HG02970 (cell line): ENCODE data around the gene C18orf32.
"Not testable (repeated sequence)": the region's sequence is repeated elsewhere in the genome, so short reads cannot be mapped to it uniquely, and the experiment has no call there.

Experiments
- ATAC-seq: cut with Tn5 transposase; IDR thresholded peaks from one replicate; pipeline ENCODE4 v1.9.1; 2021; ENCODE audit warnings: mild to moderate bottlenecking, moderate library complexity, moderate number of reproducible peaks; ENCODE audit not compliant: unreplicated experiment, low FRiP score

The C18orf32 gene

DNA sequence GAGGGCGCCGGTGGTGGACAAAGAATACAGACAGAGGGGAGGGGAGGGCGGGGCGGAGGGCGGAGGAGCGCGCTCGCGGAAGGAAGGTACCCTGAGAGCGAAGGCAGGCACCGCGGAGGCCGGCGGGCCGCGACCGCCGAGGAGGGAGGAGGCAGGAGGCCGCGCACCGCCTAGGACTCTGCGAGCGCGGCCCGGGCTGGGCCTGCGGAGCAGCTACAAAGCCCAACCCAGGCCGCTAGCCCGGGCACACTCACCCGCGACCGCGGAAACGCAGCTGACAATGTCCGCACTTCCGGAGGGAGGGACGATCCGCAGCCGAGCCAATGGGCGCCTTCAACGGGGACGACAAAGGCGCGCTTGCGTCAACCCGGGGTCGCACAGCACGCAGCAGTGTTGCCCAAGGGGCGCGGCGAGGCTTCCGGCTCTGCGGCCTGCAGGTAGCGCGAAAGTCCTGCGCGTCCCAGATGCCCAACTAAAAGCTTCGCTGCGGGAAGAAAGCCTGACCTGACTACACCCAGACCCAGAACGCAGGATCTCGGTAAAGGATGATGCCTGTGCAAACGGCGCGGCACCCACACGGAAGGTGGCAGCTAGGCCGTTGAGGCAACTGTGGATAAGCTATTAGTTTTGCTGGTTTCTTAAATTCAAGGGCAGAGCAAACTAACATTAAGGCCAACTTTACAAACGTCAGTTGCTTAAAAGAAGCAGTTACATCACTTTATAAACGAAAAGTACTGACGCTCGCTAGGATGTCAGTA lies at the start of gene C18orf32:
TSS of gene C18orf32 (minus strand) at position 282 of the 758 bp plus-strand sequence. CDS start 3,486 bp downstream, outside the sequence.
- ATAC-seq: peak; percentile 92

GRCh38 chr18:49534846-49535601 lies 48.0 kb upstream of the C18orf32 start:
- no peak for ATAC-seq

GRCh38 chr18:49531678-49532153 lies 44.7 kb upstream of the C18orf32 start:
- no peak for ATAC-seq

DNA sequence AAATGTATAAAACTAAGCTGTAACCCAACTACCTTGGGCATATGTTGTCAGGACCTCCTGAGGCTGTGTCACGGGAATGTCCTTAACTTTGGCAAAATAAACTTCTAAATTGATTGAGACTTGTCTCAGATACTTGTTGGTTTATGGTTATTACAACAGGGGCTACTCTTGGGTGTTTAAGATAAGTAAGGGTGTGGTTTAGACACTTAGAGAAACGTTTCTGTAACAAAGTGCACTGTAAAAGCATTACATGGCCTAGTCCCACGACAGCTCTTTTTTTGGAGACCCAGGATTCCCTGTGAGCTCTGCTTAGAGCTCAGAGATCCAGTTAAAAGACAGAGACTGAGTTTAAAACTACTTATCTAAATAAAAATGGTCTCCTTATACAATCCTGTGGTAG lies 42.6 kb upstream of the C18orf32 start:
- ATAC-seq: no peak

- ATAC-seq: no peak
These were observed 40.7 kb upstream of the C18orf32 start for GRCh38 chr18:49527631-49528327.

DNA sequence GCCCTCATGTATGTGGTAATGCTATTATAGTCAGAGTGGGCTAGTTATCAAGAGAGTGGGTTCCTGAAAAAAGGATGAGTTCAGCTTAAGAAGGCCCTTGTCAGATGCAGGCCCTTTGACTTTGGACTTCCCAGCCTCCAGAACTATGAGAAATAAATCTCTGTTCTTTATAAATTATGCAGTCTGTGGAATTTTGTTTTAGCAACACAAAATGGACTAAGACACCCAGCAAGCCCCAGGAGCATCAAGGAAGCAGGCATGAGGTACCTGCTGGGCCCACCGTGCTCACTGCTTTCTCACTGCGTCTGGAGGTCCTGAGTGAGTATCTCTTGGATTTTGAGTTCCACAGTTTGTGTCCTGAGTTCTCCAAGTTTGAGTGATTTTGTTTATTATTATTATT lies 38.9 kb upstream of the C18orf32 start:
- no peak for ATAC-seq

DNA sequence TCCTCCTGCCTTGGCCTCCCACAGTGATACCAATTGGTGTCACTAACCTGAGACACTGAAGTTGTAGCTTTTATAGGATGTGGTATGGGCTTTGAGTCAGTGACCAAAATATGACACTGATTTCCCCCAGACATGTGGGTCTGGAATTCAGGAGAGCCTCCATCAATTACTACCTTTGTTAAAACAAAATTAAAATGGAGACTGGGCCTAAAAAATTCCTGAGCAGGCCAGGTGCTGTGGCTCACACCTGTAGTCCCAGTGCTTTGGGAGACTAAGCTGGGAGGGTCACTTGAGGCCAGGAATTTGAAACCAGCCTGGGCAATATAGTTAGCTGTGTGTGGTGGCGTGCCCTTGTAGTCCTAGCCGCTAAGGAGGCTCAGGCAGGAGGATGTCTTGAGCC lies 37.9 kb upstream of the C18orf32 start:
- no peak for ATAC-seq

GRCh38 chr18:49524349-49524748 lies 37.3 kb upstream of the C18orf32 start:
- ATAC-seq: no peak

DNA sequence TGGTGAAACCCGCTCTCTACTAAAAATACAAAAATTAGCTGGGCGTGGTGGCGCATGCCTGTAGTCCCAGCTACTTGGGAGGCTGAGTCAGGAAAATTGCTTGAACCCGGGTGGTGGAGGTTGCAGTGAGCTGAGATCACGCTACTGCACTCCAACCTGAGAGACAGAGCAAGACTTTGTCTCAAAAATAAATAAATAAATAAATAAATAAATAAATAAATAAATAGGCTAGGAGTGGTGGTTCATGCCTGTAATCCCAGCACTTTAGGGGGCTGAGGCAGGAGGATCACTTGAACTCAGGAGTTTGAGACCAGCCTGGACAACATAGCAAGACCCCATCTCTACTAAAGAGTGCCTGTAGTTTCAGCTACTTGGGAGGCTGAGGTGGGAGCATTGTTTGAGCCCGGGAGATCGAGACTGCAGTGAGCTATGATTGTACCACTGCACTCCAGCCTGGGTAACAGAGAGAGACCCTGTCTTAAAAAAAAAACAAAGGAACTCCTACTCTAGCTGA lies 36.6 kb upstream of the C18orf32 start:
- not testable (repeated sequence) for ATAC-seq

DNA sequence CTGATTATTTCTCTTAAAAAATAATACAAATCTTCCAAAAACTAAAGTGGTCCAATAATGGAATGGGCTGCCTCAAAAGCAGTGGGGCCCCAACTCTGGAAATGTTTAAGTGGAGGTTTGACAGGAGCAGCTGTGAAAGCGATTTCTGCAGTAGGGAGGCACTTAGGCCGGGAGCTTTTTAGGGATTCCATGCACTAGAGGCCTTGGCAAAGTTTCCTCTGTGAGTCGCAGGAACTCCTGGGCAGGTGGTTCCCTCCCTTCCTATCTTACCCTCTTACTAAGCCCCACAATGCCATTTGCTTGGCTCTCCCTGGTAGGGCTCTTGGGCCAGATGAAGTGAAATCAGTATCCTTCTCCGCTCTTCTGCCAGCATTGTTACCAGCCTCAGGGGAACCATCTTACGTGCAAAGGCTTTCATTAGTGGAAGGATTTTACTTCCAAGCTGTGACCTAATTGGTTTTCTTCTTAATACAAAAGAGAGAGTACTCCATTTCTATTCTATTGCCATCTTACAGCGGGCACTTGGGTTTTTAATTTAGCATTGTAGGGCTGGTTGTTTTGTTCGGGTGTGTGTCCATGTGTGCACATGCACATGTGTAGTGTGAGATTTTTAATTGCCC lies 34.3 kb upstream of the C18orf32 start:
- no peak for ATAC-seq

DNA sequence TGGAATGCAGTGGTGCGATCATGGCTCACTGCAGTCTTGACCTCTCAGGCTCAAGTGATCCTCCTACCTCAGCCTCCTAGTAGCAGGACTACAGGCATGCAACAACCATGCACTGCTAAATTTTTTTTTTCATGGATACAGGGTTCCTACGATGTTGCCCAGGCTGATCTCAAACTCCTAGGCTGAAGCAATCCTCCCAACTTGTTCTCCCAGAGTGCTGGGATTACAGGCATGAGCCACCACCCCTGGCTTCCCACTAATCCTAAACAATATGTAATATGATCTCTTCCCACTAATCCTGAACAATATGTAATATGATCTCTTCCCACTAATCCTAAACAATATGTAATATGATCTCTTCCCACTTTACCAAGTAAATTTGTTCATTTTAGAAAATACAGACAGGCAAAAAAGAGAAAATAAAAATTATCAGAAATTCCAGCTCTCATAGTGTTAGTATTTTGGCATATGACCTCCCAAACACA lies 33.7 kb upstream of the C18orf32 start:
- no peak for ATAC-seq

- no peak for ATAC-seq
These were observed 32.3 kb upstream of the C18orf32 start for GRCh38 chr18:49519101-49519971.

- no peak for ATAC-seq
These were observed 30.4 kb upstream of the C18orf32 start for GRCh38 chr18:49517483-49517882.

GRCh38 chr18:49515516-49515915 lies 28.5 kb upstream of the C18orf32 start:
- no peak for ATAC-seq

GRCh38 chr18:49515003-49515402 lies 28.0 kb upstream of the C18orf32 start:
- not testable (repeated sequence) for ATAC-seq

DNA sequence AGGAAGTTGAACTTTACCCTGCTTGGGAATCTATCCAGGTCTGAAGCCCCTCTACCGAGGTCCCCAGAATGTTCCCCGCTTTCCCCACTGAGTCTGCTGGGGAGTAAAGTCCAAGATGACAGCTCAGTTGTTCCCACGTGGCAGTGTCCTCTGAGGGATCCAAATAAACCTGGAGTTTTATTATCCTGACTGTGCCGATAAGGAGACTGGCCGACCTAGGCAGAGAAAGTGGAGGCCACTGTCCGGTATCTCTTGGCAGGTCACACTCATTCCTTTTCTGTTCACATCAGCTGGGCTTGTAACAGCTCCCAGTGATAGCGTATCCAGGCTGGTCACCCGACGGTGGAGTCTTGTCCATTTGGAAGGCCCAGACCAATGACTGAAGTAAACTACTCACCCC lies 27.5 kb upstream of the C18orf32 start:
- no peak for ATAC-seq

GRCh38 chr18:49512876-49513275 lies 25.8 kb upstream of the C18orf32 start:
- ATAC-seq: not testable (repeated sequence)

DNA sequence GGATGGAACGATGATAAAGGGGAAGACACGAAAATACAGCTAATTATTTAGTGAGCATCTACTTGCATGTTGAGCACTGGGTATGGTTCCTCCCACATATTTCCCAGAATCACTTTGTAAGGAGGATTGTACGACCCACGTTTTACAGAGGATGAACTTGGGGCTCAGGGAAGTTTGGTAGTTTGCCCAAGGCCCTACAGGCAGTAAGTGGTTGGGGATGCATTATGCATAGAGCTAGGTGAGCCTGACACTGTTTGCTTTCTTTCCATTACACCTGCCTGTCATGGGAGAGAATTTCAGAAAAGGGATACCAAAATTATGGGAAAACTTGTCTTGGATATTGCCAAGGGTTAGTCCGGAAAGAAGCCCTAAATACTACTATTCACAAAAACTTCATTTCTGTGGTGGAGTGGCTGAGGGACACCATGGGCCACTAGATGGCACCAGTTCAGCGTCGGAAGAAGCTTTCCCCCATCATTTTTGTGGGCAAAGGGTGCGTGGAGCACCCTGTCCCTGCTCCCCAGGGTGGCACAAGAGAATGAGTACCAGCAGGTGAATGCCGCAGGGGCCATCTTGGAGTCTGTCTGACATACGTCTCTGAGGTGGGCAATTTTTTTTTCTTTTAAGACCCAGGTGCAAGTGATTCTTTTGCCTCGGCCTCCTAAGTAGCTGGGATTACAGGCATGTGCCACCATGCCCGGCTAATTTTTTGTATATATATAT lies 23.5 kb upstream of the C18orf32 start:
- no peak for ATAC-seq

- not testable (repeated sequence) for ATAC-seq
These were observed 19.4 kb upstream of the C18orf32 start for GRCh38 chr18:49506438-49506837.
